DND-41 (cell line): ENCODE data around the gene MYH11.

Experiments
- ATAC-seq: fragments of 200-7000 bp; cut with Tn5 transposase; 3 replicates; pipeline ENCODE4 v1.9.1; 2021; ENCODE audit warnings: low read depth; ENCODE audit not compliant: insufficient read depth
- DNase-seq: peaks from one replicate; pipeline ENCODE4 v3.0.0-alpha.2; 2020
- H2AFZ ChIP-seq: 2 replicates; pipeline ENCODE4 v1.6.0; 2012; ENCODE audit warnings: low read depth, low read length
- H3K27ac ChIP-seq: 2 replicates; pipeline ENCODE4 v1.5.1; 2012; ENCODE audit warnings: low read length, inconsistent platforms
- H3K27me3 ChIP-seq: fragments of 200-600 bp; sonication (generic); 2 replicates; pipeline ENCODE4 v1.6.0; 2012; ENCODE audit warnings: low read length, mild to moderate bottlenecking, inconsistent platforms; ENCODE audit not compliant: insufficient read depth, poor library complexity
- H3K36me3 ChIP-seq: 2 replicates; pipeline ENCODE4 v1.5.1; 2012; ENCODE audit warnings: low read length, inconsistent platforms; ENCODE audit not compliant: insufficient read depth
- H3K4me1 ChIP-seq: 2 replicates; pipeline ENCODE4 v1.5.1; 2012; ENCODE audit warnings: mild to moderate bottlenecking, low read length; ENCODE audit not compliant: insufficient read depth
- H3K4me2 ChIP-seq: 2 replicates; pipeline ENCODE4 v1.6.0; 2012; ENCODE audit warnings: mild to moderate bottlenecking, moderate library complexity, low read length, inconsistent platforms; ENCODE audit not compliant: insufficient read depth
- H3K4me3 ChIP-seq, 2 experiments: fragments of 200-600 bp in 1 of 2; shearing (Covaris generic) in 1 of 2; 2 replicates each; pipeline ENCODE4 v1.5.1; 2012 to 2016; ENCODE audit warnings: inconsistent platforms in 2 of 2, low read length in 2 of 2, mild to moderate bottlenecking in 2 of 2, low read depth in 1 of 2, moderate library complexity in 1 of 2
- H3K79me2 ChIP-seq: 2 replicates; pipeline ENCODE4 v1.6.0; 2012; ENCODE audit warnings: low read length, inconsistent platforms; ENCODE audit not compliant: insufficient read depth
- H3K9ac ChIP-seq: 2 replicates; pipeline ENCODE4 v1.6.0; 2012; ENCODE audit warnings: low read depth, mild to moderate bottlenecking, inconsistent platforms, low read length, moderate library complexity
- H3K9me3 ChIP-seq: 2 replicates; pipeline ENCODE4 v1.5.1; 2012; ENCODE audit warnings: low read length, moderate library complexity, mild to moderate bottlenecking, inconsistent platforms; ENCODE audit not compliant: insufficient read depth, severe bottlenecking
- H4K20me1 ChIP-seq: 2 replicates; pipeline ENCODE4 v1.6.0; 2012; ENCODE audit warnings: low read length; ENCODE audit not compliant: insufficient read depth
- EZH2 ChIP-seq: IDR thresholded peaks from 3 replicates; pipeline ENCODE4 v1.6.1; 2012; ENCODE audit warnings: borderline replicate concordance, low read depth, mild to moderate bottlenecking, moderate library complexity, low read length, inconsistent platforms; ENCODE audit not compliant: severe bottlenecking
- TF ChIP-seq, protein P1 (sequence below): IDR thresholded peaks from 2 replicates; pipeline ENCODE4 v1.5.1; 2012; ENCODE audit warnings: borderline replicate concordance, low read length, moderate library complexity, mild to moderate bottlenecking; ENCODE audit not compliant: poor library complexity, severe bottlenecking; ENCODE audit errors: extremely low read depth

The MYH11 gene

GRCh38 chr16:15799851-15800495, 56.9 kb downstream of the MYH11 start:
- ATAC-seq, result no peak
- TF ChIP-seq, protein P1, sequence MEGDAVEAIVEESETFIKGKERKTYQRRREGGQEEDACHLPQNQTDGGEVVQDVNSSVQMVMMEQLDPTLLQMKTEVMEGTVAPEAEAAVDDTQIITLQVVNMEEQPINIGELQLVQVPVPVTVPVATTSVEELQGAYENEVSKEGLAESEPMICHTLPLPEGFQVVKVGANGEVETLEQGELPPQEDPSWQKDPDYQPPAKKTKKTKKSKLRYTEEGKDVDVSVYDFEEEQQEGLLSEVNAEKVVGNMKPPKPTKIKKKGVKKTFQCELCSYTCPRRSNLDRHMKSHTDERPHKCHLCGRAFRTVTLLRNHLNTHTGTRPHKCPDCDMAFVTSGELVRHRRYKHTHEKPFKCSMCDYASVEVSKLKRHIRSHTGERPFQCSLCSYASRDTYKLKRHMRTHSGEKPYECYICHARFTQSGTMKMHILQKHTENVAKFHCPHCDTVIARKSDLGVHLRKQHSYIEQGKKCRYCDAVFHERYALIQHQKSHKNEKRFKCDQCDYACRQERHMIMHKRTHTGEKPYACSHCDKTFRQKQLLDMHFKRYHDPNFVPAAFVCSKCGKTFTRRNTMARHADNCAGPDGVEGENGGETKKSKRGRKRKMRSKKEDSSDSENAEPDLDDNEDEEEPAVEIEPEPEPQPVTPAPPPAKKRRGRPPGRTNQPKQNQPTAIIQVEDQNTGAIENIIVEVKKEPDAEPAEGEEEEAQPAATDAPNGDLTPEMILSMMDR, result no peak
- TF ChIP-seq EZH2, result no peak
- Histone ChIP-seq H3K4me3 (no peak overlapping the region), H3K27ac (no peak overlapping the region), H3K27me3 (no peaks in the 10 kb centered on the region), H3K36me3 (no peaks in the 10 kb centered on the region), H2AFZ (no peak overlapping the region), H3K4me2 (no peak overlapping the region), H3K79me2 (no peaks in the 10 kb centered on the region), H3K9me3 (peaks cover 2% of the 10 kb centered on the region), H4K20me1 (no peaks in the 10 kb centered on the region), H3K9ac (no peak overlapping the region), H3K4me1 (no peaks in the 10 kb centered on the region)
- no peak for DNase-seq

DNA sequence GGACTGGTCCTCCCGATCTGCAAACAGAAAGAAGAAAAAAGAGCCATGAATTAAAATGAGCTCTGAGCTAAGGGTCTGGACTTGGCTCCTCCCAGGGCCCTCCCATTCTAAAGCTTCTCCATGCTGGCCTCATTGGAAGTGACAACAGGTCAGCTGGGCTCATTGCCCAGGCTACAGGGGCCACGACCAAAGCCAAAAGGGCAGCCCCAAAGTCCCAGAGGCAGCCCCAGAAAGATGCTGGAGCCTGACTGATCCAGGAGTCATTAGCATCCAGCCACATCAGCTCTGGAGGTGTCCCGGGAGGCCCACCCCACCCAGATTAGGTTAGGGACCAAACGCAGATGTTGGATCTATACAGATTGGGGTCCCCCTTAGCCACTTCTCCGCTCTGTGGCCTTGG, 58.2 kb downstream of the MYH11 start:
- Histone ChIP-seq H3K9ac (no peak overlapping the region), H3K4me3 (no peak overlapping the region), H3K4me2 (no peak overlapping the region), H3K36me3 (no peaks in the 10 kb centered on the region), H3K27ac (no peak overlapping the region), H3K79me2 (no peaks in the 10 kb centered on the region), H3K9me3 (peaks cover 2% of the 10 kb centered on the region), H2AFZ (no peak overlapping the region), H4K20me1 (no peaks in the 10 kb centered on the region), H3K4me1 (no peaks in the 10 kb centered on the region), H3K27me3 (no peaks in the 10 kb centered on the region)
- TF ChIP-seq EZH2, result no peak
- TF ChIP-seq, protein P1, result no peak
- DNase-seq, result no peak
- no peak for ATAC-seq

DNA sequence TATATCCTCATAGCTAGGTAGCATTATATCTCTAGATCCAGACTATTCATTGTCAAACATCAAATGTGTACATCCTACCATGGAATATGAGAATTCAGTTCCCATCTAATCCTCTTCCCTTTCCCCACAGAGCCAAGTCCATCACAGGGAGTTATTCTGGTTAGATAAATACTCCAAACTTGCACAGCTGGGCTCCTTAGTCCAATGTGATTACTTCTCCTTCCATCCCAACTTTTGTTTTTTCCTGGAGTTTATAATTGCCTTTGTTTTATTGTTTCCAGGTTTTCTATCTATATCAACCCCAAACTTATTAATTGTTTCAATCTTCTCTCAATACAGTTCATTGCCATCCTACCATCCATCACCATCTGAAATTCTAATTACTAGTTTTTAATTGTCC, 59.9 kb downstream of the MYH11 start:
- H3K4me1 ChIP-seq, result no peaks in the 10 kb centered on the region
- H3K4me3 ChIP-seq, result no peak overlapping the region
- H3K4me2 ChIP-seq, result no peak overlapping the region
- no peaks in the 10 kb centered on the region for H3K27me3 ChIP-seq
- DNase-seq, result no peak
- H4K20me1 ChIP-seq, result no peaks in the 10 kb centered on the region
- no peak overlapping the region for H2AFZ ChIP-seq
- H3K36me3 ChIP-seq, result no peaks in the 10 kb centered on the region
- H3K9me3 ChIP-seq, result peaks cover 2% of the 10 kb centered on the region
- TF ChIP-seq EZH2, result no peak
- TF ChIP-seq, protein P1, result no peak
- no peak overlapping the region for H3K9ac ChIP-seq
- ATAC-seq, result no peak
- no peak overlapping the region for H3K27ac ChIP-seq
- no peaks in the 10 kb centered on the region for H3K79me2 ChIP-seq
